Measurements from ENCODE around the gene NHSL2.

DNA sequence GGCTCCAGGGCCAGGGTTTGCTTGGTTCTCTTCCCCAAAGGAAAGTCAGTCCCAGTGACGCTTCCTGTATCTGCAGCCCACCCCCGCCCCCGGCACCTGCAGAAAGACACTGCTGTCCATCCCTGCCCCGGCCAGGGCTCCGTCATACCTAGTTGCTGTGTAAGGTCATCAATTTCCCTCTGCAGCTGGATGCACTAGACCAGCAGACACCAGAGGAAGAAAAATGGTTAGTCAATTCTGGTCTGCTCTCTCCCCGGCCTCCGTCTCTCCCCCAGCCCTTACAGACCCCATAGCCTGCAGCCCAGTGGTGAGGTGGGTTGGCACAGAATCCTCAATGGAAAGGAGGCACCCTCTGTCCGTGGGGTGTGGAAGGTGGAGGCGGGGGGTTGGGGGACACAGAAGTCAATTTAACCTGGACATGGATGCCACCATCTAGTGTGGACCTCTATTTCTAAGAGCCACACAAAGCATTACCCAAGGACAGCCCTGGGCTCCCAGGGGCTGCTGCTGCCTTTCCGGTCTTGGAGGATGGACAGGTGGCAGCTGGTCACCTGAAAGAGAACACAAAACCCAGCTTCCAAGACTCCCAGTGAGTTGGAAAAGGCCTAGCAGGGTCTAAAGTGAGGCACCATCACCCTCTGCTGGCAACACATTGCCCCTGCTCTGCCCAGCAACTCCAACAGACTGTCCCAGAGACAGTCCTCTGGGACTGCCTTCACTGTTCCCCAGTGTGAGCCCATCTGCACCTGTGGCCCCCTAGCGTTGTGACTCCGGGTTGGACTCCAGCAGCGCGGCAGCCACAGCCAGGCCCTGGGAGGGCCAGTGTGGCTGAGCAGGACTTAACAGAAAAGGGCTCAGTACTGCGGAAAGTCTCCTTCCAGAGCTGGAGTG lies 40.2 kb upstream of the NHSL2 start:
- TF ChIP-seq POLR2A (IDR thresholded peaks at IDR 0.05; ENCODE audit: low read depth) (no peak), EP300 (IDR thresholded peaks at IDR 0.05) (no peak)
- TF ChIP-seq, protein P1, sequence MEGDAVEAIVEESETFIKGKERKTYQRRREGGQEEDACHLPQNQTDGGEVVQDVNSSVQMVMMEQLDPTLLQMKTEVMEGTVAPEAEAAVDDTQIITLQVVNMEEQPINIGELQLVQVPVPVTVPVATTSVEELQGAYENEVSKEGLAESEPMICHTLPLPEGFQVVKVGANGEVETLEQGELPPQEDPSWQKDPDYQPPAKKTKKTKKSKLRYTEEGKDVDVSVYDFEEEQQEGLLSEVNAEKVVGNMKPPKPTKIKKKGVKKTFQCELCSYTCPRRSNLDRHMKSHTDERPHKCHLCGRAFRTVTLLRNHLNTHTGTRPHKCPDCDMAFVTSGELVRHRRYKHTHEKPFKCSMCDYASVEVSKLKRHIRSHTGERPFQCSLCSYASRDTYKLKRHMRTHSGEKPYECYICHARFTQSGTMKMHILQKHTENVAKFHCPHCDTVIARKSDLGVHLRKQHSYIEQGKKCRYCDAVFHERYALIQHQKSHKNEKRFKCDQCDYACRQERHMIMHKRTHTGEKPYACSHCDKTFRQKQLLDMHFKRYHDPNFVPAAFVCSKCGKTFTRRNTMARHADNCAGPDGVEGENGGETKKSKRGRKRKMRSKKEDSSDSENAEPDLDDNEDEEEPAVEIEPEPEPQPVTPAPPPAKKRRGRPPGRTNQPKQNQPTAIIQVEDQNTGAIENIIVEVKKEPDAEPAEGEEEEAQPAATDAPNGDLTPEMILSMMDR (IDR thresholded peaks at IDR 0.05): no peak

All from esophagus muscularis mucosa (tissue), 4 donors.